GM12875 (cell line): ENCODE measurements around the gene PIK3C3.

Experiments
- H3K4me3 ChIP-seq: one replicate; pipeline ENCODE4 v1.5.1; 2011; ENCODE audit warnings: low read depth, low read length, control low read depth
- CTCF ChIP-seq: IDR thresholded peaks from 2 replicates; pipeline ENCODE4 v1.5.1; 2011; ENCODE audit warnings: low read depth, mild to moderate bottlenecking, control low read depth, inconsistent platforms, low read length, moderate library complexity, borderline replicate concordance; ENCODE audit not compliant: insufficient read depth

PIK3C3 gene

GRCh38 chr18:41954827-41955613 lies at the start of gene PIK3C3:
TSS of gene PIK3C3 (plus strand) at chr18:41955234. CDS start at chr18:41955292, 58 bp downstream.
- H3K4me3 ChIP-seq = peak within 1 kb of the TSS; percentile 60
- no peak for TF ChIP-seq CTCF

- no peak overlapping the region for H3K4me3 ChIP-seq
- TF ChIP-seq CTCF = no peak
Observed at GRCh38 chr18:41905786-41906527, 49.1 kb upstream of the PIK3C3 start.

GRCh38 chr18:41906528-41907146 lies 48.4 kb upstream of the PIK3C3 start:
- H3K4me3 ChIP-seq = no peak overlapping the region
- peak; percentile 30; the same call in 1 of the 2 replicates for TF ChIP-seq CTCF

GRCh38 chr18:41917181-41917580 lies 37.9 kb upstream of the PIK3C3 start:
- no peak overlapping the region for H3K4me3 ChIP-seq
- TF ChIP-seq CTCF = no peak

GRCh38 chr18:41921770-41922169 lies 33.3 kb upstream of the PIK3C3 start:
- no peak for TF ChIP-seq CTCF
- H3K4me3 ChIP-seq = no peak overlapping the region

GRCh38 chr18:41922176-41922575 lies 32.9 kb upstream of the PIK3C3 start:
- H3K4me3 ChIP-seq = no peak overlapping the region
- no peak for TF ChIP-seq CTCF
